ENCODE data around the gene CTNNA3. TPM values are rescaled to one million over a fixed set of nuclear protein-coding genes. Genes with fewer than 3 reads are reported as not detected.

The CTNNA3 gene
- total RNA-seq, 4 donors from 2014 or later: 1.5 to 9.8 (median 4.3) TPM

GRCh38 chr10:67659497-67659896, 36.5 kb downstream of the CTNNA3 start:
- TF ChIP-seq CTCF (IDR thresholded peaks at IDR 0.05) (no peak), POLR2A (IDR thresholded peaks at IDR 0.05) (no peak)
- no peak overlapping the region for H3K27ac ChIP-seq
- intact Hi-C loops (cut with DNase I; ENCODE audit: low total_unique reads): no loop called here
- H3K27me3 ChIP-seq: no peaks in the 10 kb centered on the region
- no peaks in the 10 kb centered on the region for H3K4me1 ChIP-seq
- no peak for DNase-seq
- no peaks in the 10 kb centered on the region for H3K9me3 ChIP-seq
- H3K36me3 ChIP-seq: no peaks in the 10 kb centered on the region
- H3K4me3 ChIP-seq: no peak overlapping the region

GRCh38 chr10:67657775-67658174, 38.2 kb downstream of the CTNNA3 start:
- intact Hi-C loops (cut with DNase I; ENCODE audit: low total_unique reads): no loop called here
- Histone ChIP-seq H3K9me3 (no peaks in the 10 kb centered on the region), H3K27ac (no peak overlapping the region), H3K36me3 (no peaks in the 10 kb centered on the region), H3K4me3 (no peak overlapping the region), H3K27me3 (no peaks in the 10 kb centered on the region), H3K4me1 (no peaks in the 10 kb centered on the region)
- TF ChIP-seq POLR2A (IDR thresholded peaks at IDR 0.05) (no peak), CTCF (IDR thresholded peaks at IDR 0.05) (no peak)
- DNase-seq: no peak

GRCh38 chr10:67650558-67650957, 45.4 kb downstream of the CTNNA3 start:
- no peaks in the 10 kb centered on the region for H3K36me3 ChIP-seq
- no peak overlapping the region for H3K27ac ChIP-seq
- TF ChIP-seq POLR2A (IDR thresholded peaks at IDR 0.05): no peak
- TF ChIP-seq CTCF (IDR thresholded peaks at IDR 0.05): no peak
- no peaks in the 10 kb centered on the region for H3K27me3 ChIP-seq
- no peaks in the 10 kb centered on the region for H3K4me1 ChIP-seq
- intact Hi-C loops (cut with DNase I; ENCODE audit: low total_unique reads): no loop called here
- H3K4me3 ChIP-seq: no peak overlapping the region
- DNase-seq: no peak
- no peaks in the 10 kb centered on the region for H3K9me3 ChIP-seq

GRCh38 chr10:67648613-67649229, 47.3 kb downstream of the CTNNA3 start:
- DNase-seq: no peak
- no peaks in the 10 kb centered on the region for H3K27me3 ChIP-seq
- H3K4me3 ChIP-seq: no peak overlapping the region
- no peaks in the 10 kb centered on the region for H3K9me3 ChIP-seq
- intact Hi-C loops (cut with DNase I; ENCODE audit: low total_unique reads): no loop called here
- no peak for TF ChIP-seq CTCF (IDR thresholded peaks at IDR 0.05)
- no peak for TF ChIP-seq POLR2A (IDR thresholded peaks at IDR 0.05)
- no peaks in the 10 kb centered on the region for H3K4me1 ChIP-seq
- H3K27ac ChIP-seq: no peak overlapping the region
- H3K36me3 ChIP-seq: no peaks in the 10 kb centered on the region

- Histone ChIP-seq H3K4me1 (no peaks in the 10 kb centered on the region), H3K36me3 (no peaks in the 10 kb centered on the region), H3K4me3 (no peak overlapping the region), H3K9me3 (no peaks in the 10 kb centered on the region), H3K27ac (no peak overlapping the region), H3K27me3 (no peaks in the 10 kb centered on the region)
- TF ChIP-seq CTCF (IDR thresholded peaks at IDR 0.05) (no peak), POLR2A (IDR thresholded peaks at IDR 0.05) (no peak)
- intact Hi-C loops (cut with DNase I; ENCODE audit: low total_unique reads): no loop called here
- no peak for DNase-seq
Observed at GRCh38 chr10:67630904-67631303, 65.1 kb downstream of the CTNNA3 start.

Data from uterus (tissue), 4 donors.